ENCODE results near the gene CATSPERD.

CATSPERD gene

GRCh38 chr19:5827342-5827890 is 107.0 kb downstream of the CATSPERD start:
- no peak for DNase-seq (ENCODE audit: low read depth)

GRCh38 chr19:5827891-5828660 is 107.6 kb downstream of the CATSPERD start:
- DNase-seq (ENCODE audit: low read depth) = peak; percentile 87

All from activated T-cell treated with anti-CD3 and anti-CD28 coated beads for 1 hour (primary cell).